Right lobe of liver (tissue), 6 donors: ENCODE measurements around the gene DERL3. TPM values are rescaled to one million over a fixed set of nuclear protein-coding genes. Genes with fewer than 3 reads are reported as not detected.

ENCODE experiments used
- ATAC-seq, 4 donors: fragments of 200-7000 bp; cut with Tn5 transposase; one replicate each; pipeline ENCODE4 v1.9.1; 2020; ENCODE audit warnings: mild to moderate bottlenecking in 4 of 4, moderate library complexity in 4 of 4
- DNase-seq, 3 donors: peaks; one replicate each; pipeline ENCODE4 v3.0.0-alpha.2; 2020
- H3K27ac ChIP-seq, 3 donors: fragments of 200-600 bp; one replicate each; pipeline ENCODE4 v1.8.0; 2022
- H3K27me3 ChIP-seq, 2 donors: fragments of 200-600 bp; one replicate each; pipeline ENCODE4 v1.8.0; 2022
- H3K36me3 ChIP-seq, 4 donors: fragments of 200-600 bp; sonication (generic) in 1 of 4; one replicate each; pipeline versions ENCODE4 v1.5.1 to v1.8.0; 2017 to 2022; ENCODE audit warnings: control low read depth in 1 of 4
- H3K4me1 ChIP-seq, 4 donors: fragments of 200-600 bp; sonication (generic) in 1 of 4; one replicate each; pipeline versions ENCODE4 v1.5.1 to v1.8.0; 2017 to 2022; ENCODE audit warnings: control low read depth in 1 of 4
- H3K4me3 ChIP-seq, 3 donors: fragments of 200-600 bp; one replicate each; pipeline ENCODE4 v1.8.0; 2022
- H3K9me3 ChIP-seq, 4 donors: fragments of 200-600 bp; sonication (generic) in 1 of 4; one replicate each; pipeline versions ENCODE4 v1.5.1 to v1.8.0; 2017 to 2022; ENCODE audit warnings: control low read depth in 1 of 4
- CTCF ChIP-seq, 4 donors: fragments of 200-600 bp in 3 of 4; fragments of 450-650 bp in 1 of 4; IDR thresholded peaks; one replicate each; pipeline versions ENCODE4 v1.5.1 to v1.8.0; 2016 to 2022; ENCODE audit warnings: antibody characterized with exemption in 4 of 4, mild to moderate bottlenecking in 2 of 4
- POLR2A ChIP-seq: fragments of 450-650 bp; IDR thresholded peaks from one replicate; pipeline ENCODE4 v1.6.1; 2017; ENCODE audit warnings: antibody characterized with exemption, mild to moderate bottlenecking
- WGBS: methylation state at CpG from one replicate; pipeline ENCODE4 v1.1.6; 2018; ENCODE audit warnings: low coverage, low lambda C conversion rate; ENCODE audit not compliant: insufficient coverage; ENCODE audit errors: missing lambda C conversion rate; 5-methylcytosine and 5-hydroxymethylcytosine counted together
- intact Hi-C, 2 donors: fragments of 100-400 bp; cut with DNase I; formaldehyde crosslinking; loops; one replicate each; pipeline versions ENCODE4 v1.11.2 to v1.14.1; 2022
- total RNA-seq, 6 experiments: library from RNA; depleted of rRNA in 2 of 6; stranded (reverse); fragments of >200 nt in 2 of 6; fragmentation: NEBNext Ultra II Directional in 3 of 6; extraction: Animal tissue kit (Norgen Biotek cat#: 25700) in 3 of 6; gene quantifications; one replicate each; pipeline versions ENCODE4 v1.1.0 to v1.2.4, GENCODE V29; 2016 to 2023
- donor health status: DM: no; HTN: yes; CAD: no.
- donor health status: DM: no; HTN: no; CAD: no.
- donor health status: DM: no; HTN: no; CAD: no.
- donor health status: DM: no; HTN: yes; CAD: no.
- donor health status: DM: no; HTN: yes; CAD: no.

DERL3 gene
- total RNA-seq, 6 experiments from 2014 or later: 1.1 to 7.1 (median 4.1) TPM

- 89% methylated on average over 6 of the region's 7 CpGs for WGBS
- H3K36me3 ChIP-seq: no peaks in the 10 kb centered on the region
- no peaks in the 10 kb centered on the region for H3K27me3 ChIP-seq
- TF ChIP-seq POLR2A (no peak), CTCF (IDR thresholded peaks at IDR 0.05) (no peak)
- DNase-seq (no peak), ATAC-seq (no peak)
- no peak overlapping the region for H3K27ac ChIP-seq
- H3K4me3 ChIP-seq: no peak overlapping the region
- H3K4me1 ChIP-seq: peaks cover 0 to 7% (median 0%) of the 10 kb centered on the region in 4 donors
- no peaks in the 10 kb centered on the region for H3K9me3 ChIP-seq
- intact Hi-C loops: loop anchor here in 1 of 2 donors (5.0 kb wide), 1 partner anchor 63 kb away; no protein-coding TSS in a partner anchor
These were observed 1.2 kb upstream of the DERL3 start for GRCh38 chr22:23840026-23840425.

GRCh38 chr22:23837911-23838680, 710 bp downstream of the DERL3 start:
- intact Hi-C loops: no loop called here
- peak overlapping the region; percentile 42 to 56 (median 48) for H3K4me3 ChIP-seq
- no peak for ATAC-seq
- peak in 1 of 3 donors; percentile 56 for DNase-seq
- H3K9me3 ChIP-seq: no peaks in the 10 kb centered on the region
- H3K27me3 ChIP-seq: no peaks in the 10 kb centered on the region
- peaks cover 0 to 7% (median 0%) of the 10 kb centered on the region in 4 donors for H3K4me1 ChIP-seq
- no peak overlapping the region for H3K27ac ChIP-seq
- H3K36me3 ChIP-seq: peaks cover 0 to 5% (median 2%) of the 10 kb centered on the region in 4 donors
- TF ChIP-seq POLR2A (no peak), CTCF (IDR thresholded peaks at IDR 0.05) (no peak)
- 16% methylated on average over 14 of the region's 41 CpGs for WGBS

GRCh38 chr22:23837496-23837859, 1.3 kb downstream of the DERL3 start:
- no peak overlapping the region for H3K4me3 ChIP-seq
- H3K27ac ChIP-seq: no peak overlapping the region
- H3K4me1 ChIP-seq: peaks cover 0 to 7% (median 0%) of the 10 kb centered on the region in 4 donors
- no peak for TF ChIP-seq POLR2A
- TF ChIP-seq CTCF (IDR thresholded peaks at IDR 0.05): no peak
- H3K27me3 ChIP-seq: no peaks in the 10 kb centered on the region
- DNase-seq: peak in 2 of 3 donors; percentile 27 to 54
- WGBS: 91% methylated on average over 6 of the region's 12 CpGs
- peaks cover 0 to 5% (median 2%) of the 10 kb centered on the region in 4 donors for H3K36me3 ChIP-seq
- H3K9me3 ChIP-seq: no peaks in the 10 kb centered on the region
- intact Hi-C loops: no loop called here
- ATAC-seq: no peak

GRCh38 chr22:23836692-23837495, 1.9 kb downstream of the DERL3 start:
- peaks cover 0 to 7% (median 0%) of the 10 kb centered on the region in 4 donors for H3K4me1 ChIP-seq
- no peak for TF ChIP-seq CTCF (IDR thresholded peaks at IDR 0.05)
- no peak for TF ChIP-seq POLR2A
- DNase-seq (peak; percentile 16 to 40 (median 39)), ATAC-seq (no peak)
- no peak overlapping the region for H3K27ac ChIP-seq
- intact Hi-C loops: no loop called here
- WGBS: 94% methylated on average over 2 of the region's 12 CpGs
- no peak overlapping the region for H3K4me3 ChIP-seq
- peaks cover 0 to 5% (median 2%) of the 10 kb centered on the region in 4 donors for H3K36me3 ChIP-seq
- H3K9me3 ChIP-seq: no peaks in the 10 kb centered on the region
- no peaks in the 10 kb centered on the region for H3K27me3 ChIP-seq
